HG03135 (cell line): ENCODE data around the gene EDDM13.
"Not testable (repeated sequence)": the region's sequence is repeated elsewhere in the genome, so short reads cannot be mapped to it uniquely, and the experiment has no call there.

Experiments
- ATAC-seq: cut with Tn5 transposase; IDR thresholded peaks from one replicate; pipeline ENCODE4 v1.9.1; 2021; ENCODE audit warnings: mild to moderate bottlenecking, moderate library complexity; ENCODE audit not compliant: unreplicated experiment

The EDDM13 gene, protein sequence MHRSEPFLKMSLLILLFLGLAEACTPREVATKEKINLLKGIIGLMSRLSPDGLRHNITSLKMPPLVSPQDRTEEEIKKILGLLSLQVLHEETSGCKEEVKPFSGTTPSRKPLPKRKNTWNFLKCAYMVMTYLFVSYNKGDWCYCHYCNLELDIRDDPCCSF

DNA sequence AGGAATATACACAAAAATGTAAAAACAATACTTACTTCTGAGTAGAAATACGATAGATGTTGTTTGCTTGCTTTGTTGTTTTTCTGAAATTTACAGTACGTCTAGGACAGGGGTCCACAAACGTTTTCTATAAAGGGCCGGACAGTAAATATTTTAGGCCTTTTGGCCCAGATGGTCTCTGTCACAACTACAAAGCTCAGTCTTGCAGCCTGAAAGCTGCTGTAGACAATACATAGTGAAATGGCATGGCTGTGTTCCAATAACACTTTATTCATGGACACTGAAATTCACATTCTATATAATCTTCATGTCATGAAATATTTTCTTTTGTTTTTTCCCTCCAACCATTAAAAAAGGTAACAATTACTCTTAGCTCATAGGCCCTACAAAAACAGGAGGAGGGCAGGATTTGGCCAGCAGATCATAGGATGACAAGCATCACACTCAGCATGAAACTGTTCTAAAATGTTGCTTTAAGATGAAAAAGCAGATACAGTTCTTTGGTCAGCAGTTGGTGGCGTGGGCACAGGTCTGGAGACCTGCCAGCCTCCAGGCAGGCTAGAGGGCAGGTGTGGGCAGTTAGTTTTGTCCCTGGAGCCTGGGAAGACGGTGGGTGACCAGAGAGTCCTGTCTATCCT is at the start of gene EDDM13:
EDDM13 (plus strand) TSS at position 588 of the 638 bp plus-strand sequence. CDS start 87 bp downstream, outside the sequence.
- no peak for ATAC-seq

DNA sequence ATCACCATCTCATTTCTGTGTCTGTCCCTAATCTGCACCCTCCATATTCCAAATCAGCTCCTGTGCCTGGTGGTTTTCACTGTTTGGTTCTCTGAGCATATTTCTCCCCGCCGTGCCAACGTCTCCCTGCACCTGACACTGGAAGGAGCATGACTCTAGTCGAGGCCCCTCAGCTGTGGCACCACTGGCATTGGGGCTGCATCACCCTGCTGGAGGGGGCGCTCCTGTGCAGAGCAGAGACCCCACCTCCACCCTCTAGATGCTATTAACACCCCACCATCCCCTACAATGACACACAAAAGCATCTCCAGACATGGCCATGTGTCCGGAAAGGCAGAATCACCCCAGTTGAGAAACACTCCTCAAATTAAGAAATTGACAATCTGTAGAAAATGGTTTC is 49.6 kb upstream of the EDDM13 start:
- no peak for ATAC-seq

DNA sequence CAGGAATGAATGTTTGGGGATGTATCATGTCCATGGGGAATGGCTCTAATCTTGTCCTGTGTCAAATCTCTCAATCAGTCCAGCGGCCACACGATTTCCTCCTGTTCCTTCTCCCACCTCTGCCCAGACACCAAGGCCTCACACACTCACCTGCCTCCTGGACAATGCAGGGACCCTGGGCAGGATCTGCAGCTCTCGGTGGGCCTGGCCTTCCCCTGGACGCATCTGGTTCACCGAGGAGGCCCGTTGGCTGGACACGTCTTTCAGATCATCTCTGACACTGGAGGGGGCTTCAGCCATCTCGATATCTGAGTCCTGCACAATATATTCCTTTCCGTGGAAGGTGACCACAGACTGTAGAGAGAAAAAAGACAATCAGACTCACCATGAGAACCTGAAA is 49.1 kb upstream of the EDDM13 start:
- no peak for ATAC-seq

DNA sequence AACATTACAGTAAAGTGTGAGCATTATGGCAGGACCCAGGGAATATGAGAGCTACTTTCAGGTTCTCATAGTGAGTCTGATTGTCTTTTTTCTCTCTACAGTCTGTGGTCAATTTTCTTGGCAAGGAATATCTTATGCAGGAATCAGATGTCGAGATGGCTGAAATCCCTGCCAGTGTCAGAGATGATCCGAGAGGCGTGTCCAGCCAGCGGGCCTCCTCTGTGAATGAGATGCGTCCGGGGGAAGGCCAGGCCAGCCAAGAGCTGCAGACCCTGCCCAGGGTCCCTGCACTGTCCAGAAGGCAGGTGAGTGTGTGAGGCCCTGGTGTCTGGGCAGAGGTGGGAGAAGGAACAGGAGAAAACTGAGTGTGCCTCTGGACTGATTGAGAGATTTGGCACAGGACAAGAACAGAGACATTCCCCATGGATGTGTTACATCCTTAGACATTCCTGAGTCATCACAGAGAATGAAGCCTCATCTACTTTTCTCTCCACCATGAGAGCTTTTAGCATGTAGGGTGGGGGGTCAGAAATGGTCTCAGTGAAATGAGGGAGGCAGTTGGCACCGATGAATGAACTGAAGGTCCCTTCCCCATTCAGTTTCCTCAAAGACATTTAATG is 27.3 kb upstream of the EDDM13 start:
- no peak for ATAC-seq

DNA sequence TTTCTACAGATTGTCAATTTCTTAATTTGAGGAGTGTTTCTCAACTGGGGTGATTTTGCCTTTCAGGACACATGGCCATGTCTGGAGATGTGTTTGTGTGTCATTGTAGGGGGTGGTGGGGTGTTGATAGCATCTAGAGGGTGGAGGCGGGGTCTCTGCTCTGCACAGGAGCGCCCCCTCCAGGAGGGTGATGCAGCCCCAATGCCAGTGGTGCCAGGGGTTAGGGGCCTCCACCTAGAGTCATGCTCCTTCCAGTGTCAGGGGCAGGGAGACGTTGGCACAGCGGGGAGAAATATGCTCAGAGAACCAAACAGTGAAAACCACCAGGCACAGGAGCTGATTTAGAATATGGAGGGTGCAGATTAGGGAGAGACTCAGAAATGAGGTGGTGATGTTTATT is 26.8 kb upstream of the EDDM13 start:
- not testable (repeated sequence) for ATAC-seq

DNA sequence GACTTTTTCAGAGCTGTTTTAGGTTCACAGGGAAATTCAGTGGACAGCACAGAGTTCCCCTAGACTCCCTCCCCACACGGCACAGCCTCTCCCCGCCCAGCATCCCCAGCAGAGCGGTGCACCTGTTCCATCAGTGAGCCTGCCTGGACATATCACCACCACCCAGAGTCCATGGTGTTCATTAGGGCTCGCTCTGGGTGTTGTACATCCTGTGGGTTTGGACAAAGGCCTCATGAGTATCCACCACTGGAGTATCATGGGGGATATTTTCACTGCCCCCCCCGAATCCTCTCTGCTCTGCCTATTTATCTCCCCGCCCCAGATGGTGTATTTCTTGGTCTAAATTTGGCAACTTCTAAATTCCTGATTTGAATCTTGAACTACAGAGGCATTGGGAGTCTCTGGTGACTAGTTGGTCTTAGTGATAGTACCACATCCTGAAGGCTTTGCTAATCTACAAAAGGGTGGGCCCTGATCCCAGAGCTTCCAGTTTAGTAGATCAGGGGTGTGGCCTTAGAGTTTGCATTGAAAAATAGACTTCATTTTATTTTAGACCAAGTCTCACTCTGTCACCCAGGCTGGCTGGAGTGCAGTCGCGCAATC is 23.7 kb upstream of the EDDM13 start:
- not testable (repeated sequence) for ATAC-seq

DNA sequence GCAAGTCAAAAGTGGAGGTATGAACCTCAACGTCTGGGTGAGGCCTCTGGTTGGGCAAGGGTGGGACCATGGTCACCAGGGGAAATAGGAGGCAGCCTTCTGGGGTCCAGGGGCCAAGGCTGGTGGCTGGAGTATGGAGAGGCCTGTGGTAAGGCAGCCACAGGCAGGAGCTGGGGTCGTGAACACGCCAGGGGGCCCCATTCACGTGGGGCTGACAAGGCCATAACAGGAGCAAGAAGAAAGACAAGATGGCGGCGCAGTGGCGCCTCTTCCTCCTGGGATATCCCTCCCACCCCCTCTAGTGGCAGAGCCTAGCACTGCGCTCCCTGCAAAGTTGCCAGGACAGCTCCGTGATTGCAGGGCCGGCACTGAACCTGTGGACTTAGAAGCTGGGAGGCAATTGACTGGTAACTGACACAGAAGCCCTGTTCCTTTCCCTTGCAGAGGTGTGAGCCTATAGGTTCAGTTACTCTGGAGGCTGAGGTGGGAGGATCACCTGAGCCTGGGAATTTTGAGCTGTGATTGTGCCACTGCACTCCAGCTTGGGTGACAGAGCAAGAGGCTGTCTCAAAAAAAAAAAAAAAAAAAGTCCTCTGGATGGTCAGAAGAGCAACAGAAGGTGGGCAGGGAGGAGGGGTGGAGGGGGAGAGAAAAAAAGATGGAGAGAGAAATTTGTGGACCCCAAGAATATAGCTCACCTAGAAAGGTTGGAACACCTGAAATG is 19.7 kb upstream of the EDDM13 start:
- no peak for ATAC-seq

DNA sequence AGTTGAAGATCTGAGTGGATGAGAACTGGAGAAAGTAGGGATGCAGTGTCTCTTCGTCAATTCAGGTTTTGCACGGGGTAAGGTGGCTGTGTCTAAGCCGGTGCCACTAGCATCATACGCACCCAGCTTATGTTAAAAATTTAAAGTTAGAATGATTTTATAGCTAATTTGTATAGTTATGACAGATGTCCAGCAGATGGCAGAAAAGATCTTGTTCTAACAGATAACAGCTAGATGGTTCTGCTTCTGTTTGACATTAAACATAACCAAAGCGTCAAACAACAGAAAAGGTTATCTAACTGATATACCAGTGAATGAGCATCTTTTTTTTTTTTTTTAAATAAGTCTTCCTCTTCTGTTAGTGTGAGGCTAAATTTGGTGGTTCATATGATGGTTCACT is 18.8 kb upstream of the EDDM13 start:
- ATAC-seq, result no peak

DNA sequence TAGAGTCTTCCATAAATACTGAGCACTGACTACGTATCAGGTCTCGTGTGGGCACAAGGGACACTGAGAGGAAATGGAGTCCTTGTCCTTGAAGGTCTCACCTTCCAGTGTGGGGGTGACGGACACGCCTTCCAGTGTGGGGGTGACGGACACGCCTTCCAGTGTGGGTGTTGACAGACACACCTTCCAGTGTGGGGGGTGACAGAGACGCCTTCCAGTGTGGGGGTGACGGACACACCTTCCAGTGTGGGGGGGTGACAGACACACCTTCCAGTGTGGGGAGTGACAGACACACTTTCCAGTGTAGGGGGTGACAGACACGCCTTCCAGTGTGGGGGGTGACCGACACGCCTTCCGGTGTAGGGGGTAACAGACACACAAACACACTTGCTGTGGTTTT is 14.3 kb upstream of the EDDM13 start:
- ATAC-seq, result no peak

DNA sequence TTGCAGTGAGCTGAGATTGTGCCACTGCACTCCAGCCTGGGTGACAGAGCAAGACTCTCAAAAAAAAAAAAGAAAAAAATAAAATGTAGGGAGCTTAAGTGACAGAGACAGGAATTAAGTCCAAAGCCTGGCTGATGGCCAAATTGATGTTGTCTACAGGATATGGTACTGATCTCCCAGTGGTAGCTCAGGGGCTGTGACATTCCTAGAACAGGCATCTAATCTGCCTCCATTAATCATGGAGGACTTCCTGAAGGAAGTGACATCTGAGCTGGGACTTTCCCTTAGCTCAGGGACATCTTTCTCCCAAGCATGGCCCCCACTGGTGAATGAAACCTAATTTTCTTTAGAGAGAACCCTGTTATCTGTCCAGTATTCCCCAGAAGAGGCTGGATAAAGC is 11.4 kb upstream of the EDDM13 start:
- no peak for ATAC-seq

DNA sequence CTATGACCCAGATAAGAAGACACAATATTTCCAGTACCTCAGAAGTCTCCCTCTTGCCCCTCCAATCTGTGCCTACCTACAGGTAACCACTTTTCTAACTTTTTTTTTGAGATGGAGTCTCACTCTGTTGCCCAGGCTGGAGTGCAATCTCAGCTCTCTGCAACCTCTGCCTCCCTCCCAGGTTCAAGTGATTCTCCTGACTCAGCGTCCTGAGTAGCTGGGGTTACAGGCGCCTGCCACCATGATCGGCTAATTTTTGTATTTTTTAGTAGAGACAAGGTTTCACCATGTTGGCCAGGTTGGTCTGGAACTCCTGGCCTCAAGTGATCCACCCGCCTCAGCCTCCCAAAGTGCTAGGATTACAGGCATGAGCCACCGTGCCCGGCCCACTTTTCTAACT is 10.6 kb upstream of the EDDM13 start:
- ATAC-seq, result not testable (repeated sequence)

DNA sequence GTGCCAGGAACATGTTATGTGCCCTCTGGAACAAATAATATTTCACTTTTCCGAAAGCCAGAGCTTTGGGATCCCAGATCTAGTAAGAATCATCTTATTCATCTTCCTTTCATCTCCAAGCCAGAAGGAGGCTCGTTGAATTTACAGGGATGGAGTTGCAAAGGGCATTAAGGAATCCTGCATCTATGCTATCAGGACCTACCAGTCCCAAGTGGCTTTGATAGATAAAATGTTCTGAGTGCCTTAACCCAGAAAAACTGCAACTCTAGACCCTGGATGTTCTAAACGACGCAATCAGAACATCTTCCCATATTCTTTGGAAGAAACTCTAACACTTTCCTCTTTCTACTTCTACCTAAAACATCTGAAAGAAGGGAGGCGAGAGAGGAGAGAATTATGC is 9.2 kb upstream of the EDDM13 start:
- no peak for ATAC-seq

DNA sequence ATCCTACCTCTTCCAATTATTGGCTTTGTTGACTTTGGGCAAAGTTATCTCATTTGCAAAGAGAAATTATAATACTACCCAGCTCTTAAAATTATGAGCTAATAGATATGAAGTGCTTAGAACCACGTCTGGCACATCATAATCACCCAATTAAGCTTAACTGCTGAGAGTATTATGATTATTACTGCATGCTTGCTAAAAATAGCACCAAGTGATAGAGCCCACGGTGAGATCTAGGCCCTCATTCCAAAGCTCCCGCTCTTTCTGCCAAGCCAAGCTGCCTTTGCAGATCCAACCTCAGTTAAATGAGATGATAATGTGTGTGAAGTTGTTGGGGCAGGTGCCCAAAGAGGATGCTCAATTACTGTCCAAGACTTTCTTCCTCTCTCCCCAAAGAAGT is 6.5 kb upstream of the EDDM13 start:
- ATAC-seq, result no peak

DNA sequence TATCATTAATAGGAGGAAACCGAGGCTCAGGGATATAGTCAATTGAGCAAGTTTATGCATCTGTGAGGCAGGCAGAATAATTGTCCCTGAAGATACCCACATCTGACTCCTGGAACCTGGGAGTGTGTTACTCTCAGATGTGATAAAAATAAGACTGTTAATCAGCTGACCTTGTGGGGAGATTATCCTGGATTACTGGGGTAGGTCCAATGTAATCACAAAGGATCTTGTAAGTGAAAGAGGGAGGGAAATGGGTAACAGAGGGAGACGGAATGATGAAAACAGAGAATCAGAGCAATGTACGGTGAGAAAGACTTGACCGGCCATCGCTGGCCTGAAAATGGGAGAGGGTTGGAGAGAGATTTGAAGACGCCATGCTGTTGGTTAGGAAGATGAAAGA is 3.2 kb upstream of the EDDM13 start:
- ATAC-seq, result no peak

DNA sequence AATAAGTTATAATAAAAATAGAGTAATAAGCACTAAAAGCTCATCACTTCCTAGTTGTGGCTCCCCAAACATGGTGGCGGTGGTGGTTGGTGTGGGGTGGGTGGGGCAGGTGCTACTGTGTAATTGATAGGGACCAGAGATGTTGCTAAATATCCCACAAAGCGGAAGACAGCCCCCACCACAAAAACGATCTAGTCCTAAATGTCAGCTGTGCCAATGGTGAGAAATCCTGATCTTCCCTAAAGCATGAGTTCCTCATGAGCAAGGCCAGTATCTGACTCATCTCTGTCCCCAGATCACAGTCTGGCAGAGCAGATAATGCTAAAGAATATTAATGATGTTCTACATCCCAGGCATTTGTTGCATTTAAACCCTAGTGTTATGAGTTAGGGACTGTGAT is 1.9 kb upstream of the EDDM13 start:
- no peak for ATAC-seq

DNA sequence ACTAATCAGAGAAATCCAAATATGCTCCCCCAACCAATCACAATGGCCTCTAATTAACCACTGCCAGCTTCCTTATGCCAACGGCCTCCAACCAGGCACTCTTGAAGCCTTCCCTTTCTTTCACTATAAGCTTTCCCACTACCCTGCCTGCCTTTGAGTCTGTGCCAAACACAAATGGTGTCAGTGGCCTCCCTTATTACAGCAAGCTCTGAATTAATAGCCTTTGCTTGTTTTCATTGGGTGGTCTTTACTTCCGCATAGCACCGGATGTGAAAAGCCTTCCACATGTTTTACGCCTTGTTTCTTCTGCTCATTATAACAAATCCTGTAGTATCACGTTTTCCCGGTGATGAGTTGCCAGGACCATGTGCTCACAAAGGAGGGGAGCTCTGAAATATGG is 1.4 kb upstream of the EDDM13 start:
- ATAC-seq, result no peak

DNA sequence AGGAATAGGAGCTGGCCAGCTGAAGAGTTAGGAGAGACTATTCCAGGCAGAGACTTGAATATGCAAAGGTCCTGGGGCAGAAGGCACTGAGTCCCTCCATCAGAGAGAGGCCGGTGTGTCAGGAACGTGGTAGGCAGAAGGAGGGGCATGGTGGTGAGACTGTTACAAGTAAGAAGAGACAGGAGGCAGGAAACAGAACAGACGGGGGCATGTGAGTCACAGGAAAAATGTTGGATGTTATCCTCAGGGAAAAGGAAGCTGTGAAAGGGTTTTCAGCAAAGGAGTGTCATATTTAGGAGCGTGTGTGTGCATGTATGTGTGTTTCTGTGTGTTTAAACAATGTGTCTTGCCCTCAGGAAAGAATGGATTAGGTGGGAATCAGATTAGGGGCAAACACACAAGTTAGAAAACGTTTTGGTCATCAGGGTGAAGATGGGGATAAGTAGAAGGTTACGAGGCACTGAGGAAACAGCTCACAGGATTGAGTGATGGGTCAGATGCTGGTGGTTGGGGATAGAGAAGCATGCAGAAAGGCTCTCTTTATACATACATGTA is 1.1 kb downstream of the EDDM13 start:
- ATAC-seq, result no peak

DNA sequence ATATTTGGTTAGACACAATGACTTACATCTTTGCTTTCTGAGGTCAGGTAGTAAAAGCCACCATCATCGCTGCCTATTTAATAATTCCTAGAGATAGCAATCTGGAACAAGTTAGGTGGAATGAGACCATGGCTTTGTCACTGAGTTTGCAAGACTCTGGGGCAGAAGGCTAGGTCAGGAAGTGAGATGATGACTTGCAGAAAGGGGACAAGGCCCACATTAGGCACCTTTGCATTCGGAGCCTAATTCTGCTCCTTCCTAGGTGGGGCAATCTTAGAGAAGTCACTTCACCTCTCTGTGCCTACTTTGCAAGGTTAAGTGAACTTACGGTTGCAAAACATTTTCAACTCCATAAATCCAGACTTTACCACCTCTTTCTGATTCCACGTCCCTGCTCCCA is 10.3 kb downstream of the EDDM13 start:
- no peak for ATAC-seq

DNA sequence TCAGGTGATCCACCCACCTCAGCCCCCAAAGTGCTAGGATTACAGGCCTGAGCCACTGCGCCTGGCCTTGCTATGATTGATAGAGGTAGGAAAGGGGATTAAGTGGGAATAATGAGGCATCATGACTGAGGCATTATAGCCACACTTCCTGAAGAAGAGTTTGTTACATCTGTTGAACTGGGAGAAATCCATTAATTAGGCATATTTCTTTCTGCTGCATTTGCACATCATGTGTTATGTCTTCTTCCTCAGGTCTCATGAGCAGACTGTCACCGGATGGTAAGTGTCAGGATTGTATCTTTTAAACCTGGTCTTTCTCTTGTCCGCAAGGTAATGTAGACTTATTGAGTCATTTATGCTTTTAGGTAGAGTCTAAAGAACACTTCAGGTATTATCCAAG is 12.2 kb downstream of the EDDM13 start:
- no peak for ATAC-seq

DNA sequence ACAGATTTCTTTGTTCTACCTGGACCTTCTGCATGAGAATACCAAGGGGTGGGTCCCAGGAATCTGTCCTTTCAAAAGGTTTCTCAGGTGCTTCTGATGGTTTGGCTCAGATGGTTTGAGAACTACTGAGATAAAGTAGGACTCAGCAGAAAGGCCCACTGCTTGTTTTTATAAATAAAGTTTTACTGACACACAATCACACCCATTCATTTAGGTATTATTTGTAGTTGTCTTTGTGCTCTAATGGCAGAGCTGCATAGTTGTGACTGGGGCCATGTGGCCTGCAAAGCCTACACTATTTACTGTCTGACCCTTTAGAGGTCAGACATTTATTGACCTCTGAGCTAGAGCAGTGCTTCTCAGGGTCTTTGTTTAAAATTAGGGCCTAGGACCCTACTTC is 17.6 kb downstream of the EDDM13 start:
- no peak for ATAC-seq

DNA sequence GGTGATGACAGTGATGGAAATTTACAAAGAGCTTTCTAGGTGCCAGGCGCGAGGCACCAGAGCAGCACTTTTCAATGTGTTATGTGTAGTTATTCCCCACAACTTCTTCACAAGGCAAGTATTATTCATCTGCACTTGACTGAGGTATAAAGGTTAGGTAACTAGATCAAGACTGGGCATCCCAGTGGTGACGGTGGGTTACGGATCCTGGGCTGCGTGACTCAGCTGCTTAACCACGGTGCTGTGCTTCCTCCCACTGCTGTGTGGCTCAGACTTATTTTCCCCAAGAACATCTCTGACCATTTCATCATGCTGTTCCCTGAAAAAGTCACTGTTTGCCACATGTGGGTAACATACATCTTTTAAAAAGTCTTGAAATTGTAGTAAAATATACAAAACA is 19.3 kb downstream of the EDDM13 start:
- no peak for ATAC-seq
